ENCODE data around the gene PRR20G.

Gene PRR20G

GRCh38 chr3:127255516-127255915 is 32.3 kb downstream of the PRR20G start:
- TF ChIP-seq POLR2AphosphoS5 (IDR thresholded peaks at IDR 0.05; ENCODE audit: low read depth, low read length), result no peak
- no peak for TF ChIP-seq SIN3A (IDR thresholded peaks at IDR 0.05; ENCODE audit: borderline replicate concordance, insufficient read depth, low read length)
- no peak for TF ChIP-seq REST (IDR thresholded peaks at IDR 0.05; ENCODE audit: insufficient read depth in 1 of 2, low read depth in 2 of 2, low read length in 2 of 2)
- no peak for TF ChIP-seq FOXP2 (optimal IDR thresholded peaks at IDR 0.05; ENCODE audit: borderline replicate concordance, extremely low read depth, extremely low read length, insufficient read depth)
- TF ChIP-seq TAF1 (IDR thresholded peaks at IDR 0.05; ENCODE audit: borderline replicate concordance, insufficient read depth, low read length), result no peak

GRCh38 chr3:127254730-127255129 is 33.1 kb downstream of the PRR20G start:
- TF ChIP-seq TAF1 (IDR thresholded peaks at IDR 0.05; ENCODE audit: borderline replicate concordance, insufficient read depth, low read length) (no peak), FOXP2 (optimal IDR thresholded peaks at IDR 0.05; ENCODE audit: borderline replicate concordance, extremely low read depth, extremely low read length, insufficient read depth) (no peak), REST (IDR thresholded peaks at IDR 0.05; ENCODE audit: insufficient read depth in 1 of 2, low read depth in 2 of 2, low read length in 2 of 2) (no peak), SIN3A (IDR thresholded peaks at IDR 0.05; ENCODE audit: borderline replicate concordance, insufficient read depth, low read length) (no peak), POLR2AphosphoS5 (IDR thresholded peaks at IDR 0.05; ENCODE audit: low read depth, low read length) (no peak)

GRCh38 chr3:127254033-127254644 is 33.7 kb downstream of the PRR20G start:
- no peak for TF ChIP-seq POLR2AphosphoS5 (IDR thresholded peaks at IDR 0.05; ENCODE audit: low read depth, low read length)
- TF ChIP-seq TAF1 (IDR thresholded peaks at IDR 0.05; ENCODE audit: borderline replicate concordance, insufficient read depth, low read length), result no peak
- no peak for TF ChIP-seq SIN3A (IDR thresholded peaks at IDR 0.05; ENCODE audit: borderline replicate concordance, insufficient read depth, low read length)
- TF ChIP-seq REST (IDR thresholded peaks at IDR 0.05; ENCODE audit: insufficient read depth in 1 of 2, low read depth in 2 of 2, low read length in 2 of 2), result no peak
- no peak for TF ChIP-seq FOXP2 (optimal IDR thresholded peaks at IDR 0.05; ENCODE audit: borderline replicate concordance, extremely low read depth, extremely low read length, insufficient read depth)

- TF ChIP-seq REST (IDR thresholded peaks at IDR 0.05; ENCODE audit: insufficient read depth in 1 of 2, low read depth in 2 of 2, low read length in 2 of 2) (no peak), POLR2AphosphoS5 (IDR thresholded peaks at IDR 0.05; ENCODE audit: low read depth, low read length) (no peak), TAF1 (IDR thresholded peaks at IDR 0.05; ENCODE audit: borderline replicate concordance, insufficient read depth, low read length) (no peak), SIN3A (IDR thresholded peaks at IDR 0.05; ENCODE audit: borderline replicate concordance, insufficient read depth, low read length) (no peak), FOXP2 (optimal IDR thresholded peaks at IDR 0.05; ENCODE audit: borderline replicate concordance, extremely low read depth, extremely low read length, insufficient read depth) (no peak)
Observed at GRCh38 chr3:127253491-127253890, 34.4 kb downstream of the PRR20G start.
